SKM-1 treated with dmso at 0.1 percent for 144 hours (cell line): Measurements from ENCODE around the gene GTF3C2.
"Not testable (repeated sequence)": the region's sequence is repeated elsewhere in the genome, so short reads cannot be mapped to it uniquely, and the experiment has no call there.

Source experiments
- DNase-seq: peaks from one replicate; lab custom pipeline; 2025; ENCODE audit not compliant: unreplicated experiment; lab: John Stamatoyannopoulos, UW

The GTF3C2 gene

GRCh38 chr2:27323596-27324285, 32.8 kb downstream of the GTF3C2 start:
- DNase-seq, result no peak

- DNase-seq, result peak; percentile 82
Measured at GRCh38 chr2:27322766-27323595, 33.6 kb downstream of the GTF3C2 start, which contains the start of gene MPV17. TSS of gene MPV17 (minus strand) at chr2:27323097. CDS start at chr2:27322517, 580 bp downstream.

- DNase-seq, result peak; percentile 22
Measured at GRCh38 chr2:27322301-27322765, 34.2 kb downstream of the GTF3C2 start.

DNA sequence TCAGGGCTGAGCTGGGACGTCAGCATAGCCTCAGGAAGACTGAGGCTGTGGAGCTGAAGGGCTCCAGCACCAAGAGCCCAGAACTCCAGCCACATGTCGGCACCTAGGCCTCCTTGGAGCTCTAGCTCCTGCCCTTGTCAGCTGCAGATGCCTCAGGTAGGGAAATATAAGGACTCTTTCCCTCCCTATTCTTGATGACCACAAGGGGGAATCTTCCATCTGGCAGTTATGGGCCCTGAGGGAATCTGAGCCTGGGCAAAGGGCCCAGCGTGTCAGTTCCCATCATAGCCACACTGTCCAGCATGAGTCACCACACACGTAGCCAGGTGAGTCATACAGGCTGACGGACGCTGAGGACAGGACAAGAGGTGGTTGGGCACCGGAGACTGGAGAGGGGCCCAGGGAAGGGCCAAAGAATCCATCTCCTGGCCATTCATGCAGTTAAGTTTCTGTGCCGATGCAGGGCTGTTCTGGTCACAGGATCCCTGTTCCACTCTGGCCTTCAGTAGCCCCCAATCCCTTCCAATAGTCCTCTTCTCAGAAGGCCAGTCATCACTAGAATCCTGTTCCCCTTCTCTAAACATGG, 35.5 kb downstream of the GTF3C2 start:
- no peak for DNase-seq

DNA sequence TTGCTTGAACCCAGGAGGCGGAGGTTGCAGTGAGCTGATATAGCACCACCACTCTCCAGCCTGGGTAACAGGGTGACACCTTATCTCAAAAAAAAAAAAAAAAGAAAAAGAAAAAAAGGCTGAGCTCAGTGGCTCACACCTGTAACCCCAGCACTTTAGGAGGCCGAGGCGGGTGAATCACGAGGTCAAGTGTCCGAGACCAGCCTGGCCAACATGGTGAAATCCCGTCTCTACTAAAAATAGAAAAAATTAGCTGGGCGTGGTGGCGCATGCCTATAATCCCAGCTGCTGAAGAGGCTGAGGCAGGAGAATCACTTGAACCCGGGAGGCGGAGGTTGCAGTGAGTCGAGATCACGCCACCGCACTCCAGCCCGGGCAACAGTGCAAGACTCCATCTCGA, 36.7 kb downstream of the GTF3C2 start:
- not testable (repeated sequence) for DNase-seq

GRCh38 chr2:27316655-27317412, 39.7 kb downstream of the GTF3C2 start:
- DNase-seq, result no peak

GRCh38 chr2:27315122-27315521, 41.4 kb downstream of the GTF3C2 start:
- DNase-seq, result no peak

GRCh38 chr2:27314709-27315108, 41.9 kb downstream of the GTF3C2 start:
- DNase-seq, result no peak

GRCh38 chr2:27313882-27314645, 42.5 kb downstream of the GTF3C2 start:
- DNase-seq, result no peak

DNA sequence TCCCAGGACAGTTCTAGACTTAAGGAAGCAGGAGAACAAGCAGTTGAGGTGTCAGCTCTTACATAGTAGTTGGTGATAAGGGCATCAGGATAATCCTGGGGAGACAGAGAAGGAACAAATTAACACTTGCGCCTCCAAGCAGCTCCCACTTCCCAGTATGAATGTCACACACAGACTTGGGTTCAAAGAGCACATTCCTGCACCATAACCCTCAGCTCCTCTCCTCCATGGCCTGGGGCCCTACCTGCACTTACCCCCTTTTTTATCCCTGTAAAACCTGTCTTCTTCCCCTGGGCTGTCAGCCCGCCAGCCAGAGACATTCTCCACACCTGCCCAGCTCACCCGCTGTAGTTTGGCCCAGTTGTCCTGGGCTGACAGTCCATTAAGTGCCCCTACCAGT, 44.4 kb downstream of the GTF3C2 start:
- no peak for DNase-seq

DNA sequence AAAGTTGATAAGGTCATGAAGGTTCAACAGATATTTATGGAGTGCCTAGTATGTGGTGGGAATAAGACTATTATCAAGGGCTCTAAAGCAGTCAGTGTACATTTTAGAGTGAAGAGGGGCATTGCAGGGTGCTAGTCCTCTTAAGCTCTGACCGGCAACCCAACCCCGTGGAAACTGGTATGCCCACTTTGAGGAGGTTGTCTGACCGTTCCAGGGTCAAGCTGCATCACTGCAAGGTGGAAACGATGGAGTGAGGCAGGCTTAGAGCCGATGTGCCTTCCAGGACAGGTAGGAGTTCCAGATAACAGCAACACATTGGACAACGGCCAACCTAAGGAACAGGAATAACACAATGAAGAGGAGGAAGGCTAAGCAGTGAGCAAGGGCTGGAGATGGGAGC, 46.9 kb downstream of the GTF3C2 start:
- no peak for DNase-seq

DNA sequence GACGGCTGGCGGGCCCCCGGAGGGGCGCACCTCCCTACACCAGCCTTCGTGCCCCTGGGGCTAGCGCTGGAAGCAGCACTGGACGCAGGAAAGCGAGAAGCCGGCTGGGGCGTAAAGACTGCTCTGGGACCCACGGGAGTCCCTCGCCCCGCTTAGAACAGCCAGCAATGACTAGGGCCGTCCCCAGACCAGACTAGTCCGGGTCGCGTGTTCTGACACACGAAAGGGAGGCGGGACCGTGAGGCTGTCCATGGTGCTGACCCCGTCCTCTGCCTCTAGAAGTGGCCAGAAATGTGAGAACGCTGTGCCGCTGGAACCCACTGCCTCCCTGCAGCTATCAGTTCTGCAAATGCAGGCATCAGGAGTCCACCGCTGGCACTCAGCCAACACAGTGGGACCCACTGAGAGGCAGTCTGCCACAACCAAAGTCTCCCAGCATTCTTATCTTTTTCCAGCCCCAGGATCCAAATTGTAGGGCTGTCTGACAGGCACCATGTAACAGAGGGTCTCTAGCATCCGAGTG, 48.1 kb downstream of the GTF3C2 start, which contains the start of gene UCN:
UCN (minus strand) TSS at position 87 of the 523 bp plus-strand sequence. CDS start 550 bp downstream, outside the sequence.
- no peak for DNase-seq

DNA sequence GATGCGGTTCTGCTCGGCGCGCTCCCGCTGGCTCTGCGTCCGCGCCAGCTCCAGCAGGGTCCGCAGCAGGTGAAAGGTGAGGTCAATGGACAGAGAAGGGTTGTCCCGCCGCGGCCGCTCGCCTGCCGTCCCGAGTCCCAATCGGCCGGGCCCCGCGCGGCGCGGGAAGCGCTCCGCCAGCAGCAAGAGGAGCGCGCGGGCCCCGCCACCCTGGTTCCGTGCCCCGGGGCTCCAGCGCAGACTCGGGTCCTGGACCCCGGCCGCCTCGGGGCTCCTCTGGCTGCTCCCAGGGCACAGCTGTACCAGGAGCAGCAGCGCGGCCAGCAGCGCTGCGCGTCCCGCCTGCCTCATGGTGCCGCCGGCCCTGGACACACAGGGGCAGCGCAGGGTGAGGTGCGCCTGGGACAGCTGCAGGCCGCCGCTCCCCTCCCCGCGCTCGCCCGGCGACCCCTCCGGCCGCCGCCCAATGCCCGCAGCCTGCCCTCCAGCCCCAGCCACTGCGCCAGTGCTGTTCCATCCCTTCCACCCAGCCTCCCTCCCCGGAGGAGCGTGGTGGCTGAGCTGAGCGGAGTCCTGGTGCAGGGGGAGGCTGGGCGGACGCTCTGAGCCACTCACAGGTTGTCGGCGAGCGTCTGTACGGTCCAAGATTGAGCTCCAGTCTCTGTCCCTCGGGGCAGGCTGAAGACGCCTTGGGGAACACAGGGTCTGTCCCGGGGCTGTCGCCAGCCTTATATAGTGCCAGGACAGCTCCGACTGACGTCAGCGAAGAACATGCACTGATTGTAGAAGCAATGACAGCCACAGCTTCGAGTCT, 48.8 kb downstream of the GTF3C2 start:
- no peak for DNase-seq

DNA sequence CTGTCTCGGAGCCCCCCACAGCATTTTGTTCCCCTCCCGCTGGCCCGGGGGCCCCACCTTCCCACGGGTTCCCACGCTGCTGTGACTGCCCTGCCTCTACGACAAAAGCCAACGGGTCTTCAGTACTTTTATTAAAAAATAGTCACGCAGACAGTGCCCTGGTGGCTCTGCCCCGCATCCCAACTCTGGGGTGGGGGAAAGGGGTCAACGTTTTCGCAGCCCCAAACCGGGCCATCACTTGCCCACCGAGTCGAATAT, 49.3 kb downstream of the GTF3C2 start:
- DNase-seq, result no peak

- DNase-seq, result no peak
Measured at GRCh38 chr2:27306573-27307286, 49.8 kb downstream of the GTF3C2 start.

DNA sequence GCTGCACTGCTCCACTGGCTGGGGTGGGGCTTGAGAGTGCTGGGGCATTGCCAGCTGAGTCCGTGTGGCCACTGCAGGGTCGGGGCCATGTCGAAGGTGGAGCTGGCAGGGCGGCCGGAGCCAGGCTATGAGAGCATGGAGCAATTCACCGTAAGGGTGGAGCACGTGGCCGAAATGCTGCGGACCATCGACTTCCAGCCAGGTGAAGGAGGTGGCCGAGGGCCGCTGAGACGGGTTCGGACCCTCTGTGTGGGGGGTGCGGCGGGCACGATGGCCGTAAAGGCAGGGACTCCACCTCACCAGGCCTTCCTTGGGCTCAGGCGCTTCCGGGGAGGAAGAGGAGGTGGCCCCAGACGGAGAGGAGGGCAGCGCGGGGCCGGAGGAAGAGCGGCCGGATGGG, 50.4 kb downstream of the GTF3C2 start:
- DNase-seq, result no peak

DNA sequence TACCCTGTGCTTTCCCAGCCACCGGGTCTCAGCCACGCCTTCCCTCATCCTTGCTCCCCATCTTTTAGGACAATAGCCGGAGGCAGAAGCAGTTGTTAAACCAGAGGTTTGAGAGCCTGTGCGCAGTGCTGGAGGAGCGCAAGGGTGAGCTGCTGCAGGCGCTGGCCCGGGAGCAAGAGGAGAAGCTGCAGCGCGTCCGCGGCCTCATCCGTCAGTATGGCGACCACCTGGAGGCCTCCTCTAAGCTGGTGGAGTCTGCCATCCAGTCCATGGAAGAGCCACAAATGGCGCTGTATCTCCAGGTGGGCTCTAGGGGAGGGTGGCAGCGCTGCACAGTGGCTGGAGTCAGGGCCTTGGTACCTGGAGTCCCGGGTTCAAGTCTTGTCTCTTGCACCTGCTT, 51.0 kb downstream of the GTF3C2 start:
- DNase-seq, result no peak

DNA sequence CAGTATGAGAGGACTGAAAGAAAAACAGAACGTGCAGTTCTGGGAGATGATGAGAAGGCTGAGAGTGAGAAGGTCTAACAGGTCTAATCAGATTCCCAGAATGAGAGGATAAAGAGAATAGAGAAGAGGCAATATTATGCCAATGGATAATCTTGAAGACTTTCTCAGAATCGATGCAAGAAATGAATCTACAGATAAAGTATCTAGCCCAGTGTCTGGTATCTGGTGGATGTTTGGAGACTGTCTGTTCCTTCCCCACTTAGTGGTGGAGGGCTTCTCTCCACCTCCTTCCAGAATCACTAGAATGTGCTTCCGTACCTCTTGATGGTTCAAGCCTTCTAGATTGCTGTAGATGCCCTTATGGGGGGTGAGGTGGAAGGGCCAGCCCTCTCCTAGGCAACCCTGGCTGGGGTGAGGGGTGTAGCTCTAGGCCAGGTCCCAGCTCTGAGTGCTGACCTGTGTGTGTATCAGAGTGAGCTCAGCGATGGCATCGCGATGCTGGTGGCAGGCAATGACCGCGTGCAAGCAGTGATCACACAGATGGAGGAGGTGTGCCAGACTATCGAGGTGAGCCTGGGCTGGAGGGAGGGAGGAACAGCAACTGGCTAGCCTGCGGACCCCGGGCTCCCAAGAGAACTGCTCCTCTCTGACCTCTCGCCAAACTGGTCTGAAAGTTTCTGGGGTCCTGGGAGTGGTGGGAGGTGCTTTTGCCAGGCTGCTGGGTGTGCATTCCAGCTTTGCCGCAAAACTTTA, 51.9 kb downstream of the GTF3C2 start:
- DNase-seq, result no peak
